ENCODE measurements around the gene PLOD2.

PLOD2 gene

DNA sequence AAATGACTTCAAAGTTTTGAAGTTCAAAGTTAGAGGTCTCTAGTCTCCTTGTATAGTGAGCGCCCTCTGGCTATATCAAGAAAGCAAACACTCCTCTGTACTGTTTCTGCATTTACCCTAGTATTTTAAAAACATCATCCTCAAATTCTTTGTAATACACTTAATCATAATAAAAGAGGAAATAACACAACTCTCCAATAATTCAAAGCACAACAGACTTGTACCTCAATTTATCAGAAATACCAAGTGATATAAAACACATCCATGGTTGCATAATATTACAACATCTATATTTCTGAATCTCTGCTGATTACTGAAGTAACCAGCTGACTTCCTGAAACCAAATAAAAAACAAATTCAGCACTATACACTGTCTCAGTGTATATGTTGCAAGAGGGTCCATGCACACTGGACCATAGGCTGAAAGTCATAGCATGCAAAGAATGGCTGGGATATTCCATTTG lies 12.5 kb downstream of the PLOD2 start:
- DNase-seq (ENCODE audit: low read depth): peak; percentile 75
- H3K4me3 ChIP-seq (ENCODE audit: low read depth, low read length): no peak overlapping the region
- TF ChIP-seq, protein P1, sequence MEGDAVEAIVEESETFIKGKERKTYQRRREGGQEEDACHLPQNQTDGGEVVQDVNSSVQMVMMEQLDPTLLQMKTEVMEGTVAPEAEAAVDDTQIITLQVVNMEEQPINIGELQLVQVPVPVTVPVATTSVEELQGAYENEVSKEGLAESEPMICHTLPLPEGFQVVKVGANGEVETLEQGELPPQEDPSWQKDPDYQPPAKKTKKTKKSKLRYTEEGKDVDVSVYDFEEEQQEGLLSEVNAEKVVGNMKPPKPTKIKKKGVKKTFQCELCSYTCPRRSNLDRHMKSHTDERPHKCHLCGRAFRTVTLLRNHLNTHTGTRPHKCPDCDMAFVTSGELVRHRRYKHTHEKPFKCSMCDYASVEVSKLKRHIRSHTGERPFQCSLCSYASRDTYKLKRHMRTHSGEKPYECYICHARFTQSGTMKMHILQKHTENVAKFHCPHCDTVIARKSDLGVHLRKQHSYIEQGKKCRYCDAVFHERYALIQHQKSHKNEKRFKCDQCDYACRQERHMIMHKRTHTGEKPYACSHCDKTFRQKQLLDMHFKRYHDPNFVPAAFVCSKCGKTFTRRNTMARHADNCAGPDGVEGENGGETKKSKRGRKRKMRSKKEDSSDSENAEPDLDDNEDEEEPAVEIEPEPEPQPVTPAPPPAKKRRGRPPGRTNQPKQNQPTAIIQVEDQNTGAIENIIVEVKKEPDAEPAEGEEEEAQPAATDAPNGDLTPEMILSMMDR (conservative IDR thresholded peaks at IDR 0.05; ENCODE audit: low read depth, low read length): peak; percentile 61

DNA sequence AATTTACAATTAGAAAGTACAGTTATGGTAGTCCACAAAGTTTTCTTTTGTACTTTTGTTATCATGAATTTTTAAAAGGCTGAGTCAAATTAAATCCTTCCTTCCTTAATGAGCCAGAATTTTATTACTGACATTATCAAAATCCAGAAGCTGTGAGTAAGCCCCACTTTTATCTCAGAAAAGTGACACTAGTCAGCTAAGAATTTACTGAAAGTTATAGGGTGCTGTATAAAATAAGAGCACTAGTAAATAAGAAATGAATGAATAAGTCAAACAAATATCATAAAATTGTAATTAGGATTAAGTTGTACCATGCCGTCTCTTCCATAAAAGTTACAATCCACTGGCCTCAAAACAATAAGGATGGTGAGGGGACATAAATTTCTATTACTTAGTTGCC lies 15.3 kb downstream of the PLOD2 start:
- DNase-seq (ENCODE audit: low read depth): no peak
- no peak overlapping the region for H3K4me3 ChIP-seq (ENCODE audit: low read depth, low read length)
- TF ChIP-seq, protein P1 (conservative IDR thresholded peaks at IDR 0.05; ENCODE audit: low read depth, low read length): no peak

DNA sequence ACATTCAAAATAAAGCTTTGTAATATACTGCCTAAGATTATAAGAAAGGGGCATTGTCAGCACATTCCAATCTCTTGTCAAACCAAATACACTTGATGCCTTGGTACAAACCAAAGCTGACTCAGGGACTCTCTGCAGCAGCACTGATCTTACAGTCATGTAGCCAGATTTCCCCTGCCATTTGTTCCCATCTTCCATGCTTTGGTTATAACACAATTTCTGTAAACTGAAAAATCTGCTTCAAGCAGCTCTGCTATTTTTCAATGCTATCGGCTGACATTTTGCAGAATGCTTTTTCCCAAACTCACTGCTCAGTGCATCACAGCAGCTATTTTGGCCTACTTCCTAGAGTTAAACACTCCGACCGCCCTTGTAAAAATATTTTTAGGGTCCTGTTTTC lies 18.2 kb downstream of the PLOD2 start:
- TF ChIP-seq, protein P1 (conservative IDR thresholded peaks at IDR 0.05; ENCODE audit: low read depth, low read length): no peak
- DNase-seq (ENCODE audit: low read depth): peak; percentile 79

DNA sequence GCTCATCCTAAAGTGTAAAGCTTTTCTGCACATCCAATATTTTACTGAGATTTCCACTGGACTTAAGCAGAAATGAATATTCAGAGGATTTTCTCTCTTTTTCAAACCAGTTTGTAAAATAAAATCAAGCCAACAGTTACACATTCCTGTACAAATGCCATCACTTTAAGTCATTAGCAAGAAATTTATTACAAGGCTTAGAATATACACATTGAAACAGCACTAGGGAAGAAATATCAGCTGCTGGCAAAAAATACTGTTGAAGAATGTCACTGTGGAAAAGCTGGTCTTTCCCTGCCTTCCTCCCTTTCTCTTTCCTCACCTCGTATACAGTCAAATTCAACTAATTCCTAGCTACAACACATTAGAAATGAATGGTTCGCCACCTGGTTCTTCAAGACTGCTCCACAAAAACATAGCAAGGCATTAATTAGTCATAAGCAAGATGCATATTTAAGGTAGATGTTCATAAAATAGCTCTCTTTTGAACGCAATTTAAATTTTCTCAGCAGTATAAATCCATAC lies 21.3 kb downstream of the PLOD2 start:
- H3K4me3 ChIP-seq (ENCODE audit: low read depth, low read length): no peak overlapping the region
- TF ChIP-seq, protein P1 (conservative IDR thresholded peaks at IDR 0.05; ENCODE audit: low read depth, low read length): no peak
- DNase-seq (ENCODE audit: low read depth): no peak

More for the DNA sequence above, 18.2 kb downstream of the PLOD2 start:
- H3K4me3 ChIP-seq (ENCODE audit: low read depth, low read length): no peak overlapping the region

DNA sequence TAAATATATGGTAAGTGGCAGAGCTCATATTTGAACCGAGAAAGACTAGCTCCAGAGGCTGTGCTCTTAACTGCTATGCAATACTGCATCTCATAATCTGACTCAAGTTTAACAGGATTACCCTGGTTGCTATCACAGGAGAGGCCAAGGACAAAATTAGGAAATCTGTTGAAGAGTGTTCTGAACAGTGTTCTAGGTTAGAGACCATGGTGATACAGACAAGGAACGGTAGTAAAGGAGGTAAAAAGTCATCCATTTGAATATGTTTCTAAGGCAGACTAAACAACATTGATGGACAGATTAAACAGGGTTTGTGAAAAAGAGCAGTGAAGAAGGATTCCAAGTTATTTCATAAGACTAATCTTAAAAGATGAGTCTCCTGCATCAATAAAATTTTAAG lies 22.1 kb downstream of the PLOD2 start:
- H3K4me3 ChIP-seq (ENCODE audit: low read depth, low read length): no peak overlapping the region
- no peak for DNase-seq (ENCODE audit: low read depth)
- TF ChIP-seq, protein P1 (conservative IDR thresholded peaks at IDR 0.05; ENCODE audit: low read depth, low read length): no peak

DNA sequence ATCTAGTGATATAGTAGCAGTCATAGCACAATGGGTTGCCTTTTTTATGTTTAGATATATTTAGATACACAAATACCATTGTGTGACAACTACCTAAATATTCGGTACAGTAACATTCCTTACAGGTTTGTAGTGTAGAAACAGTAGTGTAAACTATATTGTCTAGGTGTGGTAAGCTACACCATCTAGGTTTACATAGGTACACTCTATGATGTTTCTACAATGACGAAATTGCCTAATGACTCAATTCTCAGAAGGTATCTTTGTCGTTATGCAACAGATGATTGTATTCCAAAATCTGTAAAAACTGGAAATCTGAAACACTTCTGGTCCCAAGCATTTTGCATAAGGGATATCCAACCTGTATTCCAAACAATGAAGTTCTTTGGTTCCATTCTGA lies 24.3 kb downstream of the PLOD2 start:
- TF ChIP-seq, protein P1 (conservative IDR thresholded peaks at IDR 0.05; ENCODE audit: low read depth, low read length): no peak
- DNase-seq (ENCODE audit: low read depth): no peak
- H3K4me3 ChIP-seq (ENCODE audit: low read depth, low read length): no peak overlapping the region

DNA sequence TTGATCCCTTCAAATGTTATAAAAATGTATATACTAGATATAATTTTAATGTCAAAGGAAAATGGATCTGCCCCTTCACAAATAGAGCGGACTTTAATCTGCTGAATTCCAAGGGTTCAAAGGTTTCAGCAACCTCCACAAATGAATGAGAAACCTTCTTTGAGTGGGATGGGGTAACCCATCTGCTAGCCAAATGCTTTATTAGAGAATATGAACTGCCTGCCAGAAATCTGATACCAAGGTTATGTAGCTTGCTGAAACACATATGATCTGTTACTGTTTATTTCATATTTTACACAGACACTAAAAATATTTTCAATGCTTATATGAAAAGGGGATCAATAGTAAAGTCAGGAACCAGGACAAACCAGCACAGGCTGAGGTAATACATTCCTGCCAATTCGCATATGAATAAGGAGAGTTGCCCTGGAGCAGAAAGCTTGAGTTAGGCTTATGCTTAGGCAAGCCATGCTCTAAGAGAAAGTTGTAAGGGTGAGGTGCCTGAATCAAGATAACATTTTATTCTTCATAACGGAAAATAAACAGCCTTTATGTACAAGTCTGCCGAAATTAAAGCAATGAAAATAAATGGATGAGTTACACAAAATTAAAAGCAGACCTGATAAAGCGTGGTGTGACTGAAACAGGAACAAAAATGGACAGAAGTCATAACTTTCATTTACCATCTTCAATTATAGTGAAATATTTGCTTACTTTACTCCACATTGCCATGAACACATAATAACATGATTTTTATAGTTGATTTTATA lies 26.5 kb downstream of the PLOD2 start:
- TF ChIP-seq, protein P1 (conservative IDR thresholded peaks at IDR 0.05; ENCODE audit: low read depth, low read length): no peak
- H3K4me3 ChIP-seq (ENCODE audit: low read depth, low read length): no peak overlapping the region
- DNase-seq (ENCODE audit: low read depth): peak; percentile 76
